HepG2 (cell line): Measurements from ENCODE around the gene LRRN4. TPM values are rescaled to one million over a fixed set of nuclear protein-coding genes. Genes with fewer than 3 reads are reported as not detected.

Source experiments
- ATAC-seq: fragments of 200-7000 bp; cut with Tn5 transposase; 3 replicates; pipeline ENCODE4 v1.9.1; 2020; ENCODE audit warnings: mild to moderate bottlenecking, moderate library complexity
- BruUV-seq: library from RNA; stranded (reverse); fragments of 400-500 nt; replicated peaks from 2 replicates; lab custom pipeline; 2021; lab: Mats Ljungman, UMichigan
- CTCF ChIA-PET: fragments of 300-600 bp; formaldehyde crosslinking; extraction: SDS; loops from one replicate; lab custom pipeline; 2021; ENCODE audit warnings: low total read pairs, inconsistent platforms, low intra/inter-chr PET ratio; lab: Yijun Ruan, JAX
- POLR2A ChIA-PET: fragments of 350-600 bp; sonication (Branson Sonifier 250); formaldehyde crosslinking; loops from one replicate; lab custom pipeline; 2020; ENCODE audit warnings: antibody characterized with exemption, inconsistent platforms; lab: Yijun Ruan, JAX
- DNase-seq: peaks from one replicate; pipeline ENCODE4 v3.0.0-alpha.2; 2015; ENCODE audit warnings: low spot score
- FAIRE-seq: peaks from 3 replicates; lab custom pipeline; 2011; peaks lifted over from hg19 to GRCh38; lab: Jason Lieb, UNC
- H2AFZ ChIP-seq: one replicate; pipeline ENCODE4 v1.6.1; 2011; ENCODE audit warnings: low read length, inconsistent platforms
- H3K27ac ChIP-seq: fragments of 300-600 bp; 3 replicates; pipeline ENCODE4 v1.8.0; 2011; ENCODE audit warnings: mixed run types, mild to moderate bottlenecking, mixed read lengths, low read length, inconsistent platforms; ENCODE audit not compliant: insufficient read depth; ENCODE audit errors: extremely low read length
- H3K27me3 ChIP-seq, 2 experiments: fragments of 200-600 bp in 1 of 2; 2 replicates in 1 of 2; 3 replicates in 1 of 2; pipeline versions ENCODE4 v1.6.0 to v1.8.0; 2011; ENCODE audit warnings: low read length in 2 of 2, mild to moderate bottlenecking in 2 of 2, moderate library complexity in 2 of 2, inconsistent platforms in 1 of 2; ENCODE audit not compliant: insufficient read depth in 2 of 2, control insufficient read depth in 1 of 2
- H3K36me3 ChIP-seq, 2 experiments: fragments of 200-600 bp in 1 of 2; replicated peaks in 1 of 2; 2 replicates in 1 of 2; 3 replicates in 1 of 2; pipeline versions ENCODE4 v1.5.1 to v1.8.0; 2011; ENCODE audit warnings: low read length in 2 of 2, inconsistent platforms in 1 of 2; ENCODE audit not compliant: insufficient read depth in 2 of 2, control insufficient read depth in 1 of 2
- H3K4me1 ChIP-seq: 2 replicates; pipeline ENCODE4 v1.5.1; 2012; ENCODE audit warnings: low read length, inconsistent platforms; ENCODE audit not compliant: insufficient read depth
- H3K4me2 ChIP-seq: 2 replicates; pipeline ENCODE4 v1.6.0; 2011; ENCODE audit warnings: low read depth, low read length, inconsistent platforms
- H3K4me3 ChIP-seq, 3 experiments: fragments of 200-600 bp in 1 of 3; sonication (generic), shearing (Covaris generic) in 1 of 3; replicated peaks in 1 of 3; 2 replicates each; pipeline ENCODE4 v1.5.1; 2011 to 2016; ENCODE audit warnings: low read length in 3 of 3, inconsistent platforms in 2 of 3, low read depth in 2 of 3, mild to moderate bottlenecking in 2 of 3, control low read depth in 1 of 3, mixed read lengths in 1 of 3; ENCODE audit not compliant: insufficient read depth in 1 of 3
- H3K79me2 ChIP-seq: one replicate; pipeline ENCODE4 v1.6.1; 2011; ENCODE audit warnings: low read length, inconsistent platforms; ENCODE audit not compliant: insufficient read depth
- H3K9ac ChIP-seq: 2 replicates; pipeline ENCODE4 v1.6.0; 2011; ENCODE audit warnings: mild to moderate bottlenecking, low read depth, low read length, inconsistent platforms; ENCODE audit not compliant: insufficient read depth
- H3K9me3 ChIP-seq: 2 replicates; pipeline ENCODE4 v1.5.1; 2012; ENCODE audit warnings: mild to moderate bottlenecking, low read length
- H4K20me1 ChIP-seq: 2 replicates; pipeline ENCODE4 v1.6.0; 2011; ENCODE audit warnings: inconsistent platforms, mild to moderate bottlenecking, low read length, moderate library complexity; ENCODE audit not compliant: insufficient read depth
- ARID2 ChIP-seq: sonication (generic); formaldehyde crosslinking; IDR thresholded peaks from 2 replicates; pipeline ENCODE4 v1.8.1; 2022; ENCODE audit warnings: mild to moderate bottlenecking, missing genetic modification reagents, borderline replicate concordance
- CBX1 ChIP-seq: IDR thresholded peaks from one replicate; pipeline ENCODE4 v1.6.1; 2016; ENCODE audit warnings: antibody characterized with exemption, low read depth
- FOSL2 ChIP-seq: sonication (generic); formaldehyde crosslinking; IDR thresholded peaks from 2 replicates; pipeline ENCODE4 v1.4.0; 2020; ENCODE audit warnings: missing genetic modification reagents
- MTA3 ChIP-seq: sonication (generic); formaldehyde crosslinking; IDR thresholded peaks from 2 replicates; pipeline ENCODE4 v1.4.0; 2020; ENCODE audit warnings: missing genetic modification reagents
- RCOR2 ChIP-seq: IDR thresholded peaks from 2 replicates; pipeline ENCODE4 v1.6.1; 2016; ENCODE audit warnings: missing biosample characterization, missing genetic modification reagents
- SSRP1 ChIP-seq: IDR thresholded peaks from 2 replicates; pipeline ENCODE4 v1.6.1; 2016; ENCODE audit warnings: control low read depth
- TOPORS ChIP-seq: sonication (generic); formaldehyde crosslinking; IDR thresholded peaks from 2 replicates; pipeline ENCODE4 v1.8.0; 2023; ENCODE audit warnings: mild to moderate bottlenecking, missing genetic modification reagents
- ZNF740 ChIP-seq: sonication (generic); formaldehyde crosslinking; IDR thresholded peaks from 2 replicates; pipeline ENCODE4 v1.4.0; 2020; ENCODE audit warnings: missing genetic modification reagents
- ZNF75D ChIP-seq: sonication (generic); formaldehyde crosslinking; IDR thresholded peaks from 2 replicates; pipeline ENCODE4 v1.8.1; 2023; ENCODE audit warnings: missing genetic modification reagents, mild to moderate bottlenecking, borderline replicate concordance
- WGBS: methylation state at CpG from one replicate; pipeline ENCODE4 v1.1.6; 2017; ENCODE audit warnings: low lambda C conversion rate; 5-methylcytosine and 5-hydroxymethylcytosine counted together
- in situ Hi-C: cut with HindIII; loops from 2 replicates; pipeline ENCODE4 v1.10.0; 2017; ENCODE audit warnings: low pct_unique_long_range_greater_than_20kb; ENCODE audit not compliant: extremely low pct_ligation_motif_present
- intact Hi-C: fragments of 100-400 bp; cut with micrococcal nuclease; formaldehyde crosslinking; loops from one replicate; pipeline ENCODE4 v1.10.0; 2022; ENCODE audit not compliant: unreplicated experiment
- polyA plus RNA-seq, 8 experiments: library from polyadenylated mRNA; depleted of rRNA in 3 of 8; stranded (reverse) in 7 of 8; unstranded in 1 of 8; fragments of >200 nt; fragmentation: Illumina TruSeq in 4 of 8; extraction: Trizol in 4 of 8; gene quantifications; 2 replicates each; pipeline versions ENCODE4 v1.2.1 to v1.2.3, GENCODE V29; 2011 to 2016; ENCODE audit warnings: low read depth in 4 of 8, missing spikeins in 1 of 8, mixed read lengths in 1 of 8; ENCODE audit not compliant: insufficient read depth in 1 of 8
- total RNA-seq, 5 experiments: library from RNA; depleted of rRNA; stranded (reverse); fragments of >200 nt; fragmentation: Illumina TruSeq; extraction: Trizol; gene quantifications; 2 replicates each; pipeline ENCODE4 v1.2.3, GENCODE V29; 2016; ENCODE audit warnings: low read depth in 1 of 5
- TF ChIP-seq, protein P1 (sequence below): IDR thresholded peaks from 2 replicates; pipeline ENCODE4 v1.6.1; 2016; ENCODE audit warnings: low read depth, missing genetic modification reagents, missing compliant biosample characterization

LRRN4 gene
- total and polyA plus RNA-seq, 2 of the 13 experiments (the other 11 are each of a cell fraction or from before 2014, with no cell fraction given) = 0.15 to 0.20 TPM

DNA sequence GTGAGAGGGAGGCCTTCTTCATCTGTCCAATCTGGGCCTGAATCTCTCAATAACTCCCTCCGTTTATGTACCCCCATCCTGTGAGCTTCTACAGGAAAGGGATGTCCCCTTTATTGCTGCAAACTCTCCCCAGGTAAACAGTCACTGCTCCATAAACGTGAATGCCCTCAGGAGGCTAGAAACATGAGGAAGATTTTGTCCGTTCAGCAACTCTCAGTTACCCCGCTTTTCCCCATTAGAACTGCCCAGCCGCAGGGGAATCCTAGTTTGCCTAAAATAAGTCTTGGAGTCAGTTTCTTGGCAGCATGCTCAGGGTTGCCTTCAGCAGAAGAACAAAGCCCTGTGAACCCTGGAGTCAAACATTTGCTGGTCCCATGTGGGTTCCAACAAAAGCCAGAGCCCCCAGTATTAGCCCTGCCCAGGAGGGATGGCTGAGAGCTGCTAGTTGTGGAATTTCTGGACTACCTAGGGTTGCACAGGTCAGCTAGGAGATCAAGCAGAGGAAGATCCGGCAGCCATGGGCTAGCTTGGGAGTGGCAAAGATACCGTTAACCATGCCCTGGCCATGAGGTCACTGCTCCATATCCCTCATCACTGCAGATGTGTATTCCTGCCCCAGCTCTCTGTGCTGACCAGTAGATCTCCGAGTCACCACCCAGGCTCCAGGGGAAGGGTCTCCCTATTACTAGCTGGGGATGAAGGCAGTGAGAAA lies 640 bp downstream of the LRRN4 start (continued):
- no peak for TF ChIP-seq TOPORS (CRISPR knock-in tag)

DNA sequence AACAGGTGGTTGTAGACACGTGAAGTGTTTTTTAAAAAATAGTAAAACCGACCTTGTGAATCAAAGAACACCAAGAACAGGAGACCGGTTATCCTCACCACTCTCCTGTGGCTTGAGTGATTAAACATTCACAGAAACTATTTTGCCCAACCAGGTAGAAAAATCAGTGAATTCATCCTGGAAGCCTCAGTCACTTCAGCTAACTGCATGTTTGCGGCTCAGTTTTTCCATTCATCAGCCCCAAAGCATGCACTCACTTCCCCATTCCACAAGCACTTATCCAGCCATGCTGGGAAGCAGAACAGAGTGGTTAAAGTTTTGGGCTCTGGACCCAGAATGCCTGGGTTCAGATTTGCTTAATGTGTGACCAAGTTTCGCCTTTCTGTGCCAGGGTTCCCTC lies 2.4 kb downstream of the LRRN4 start:
- Histone ChIP-seq H4K20me1 (no peaks in the 10 kb centered on the region), H3K27ac (no peak overlapping the region), H3K9ac (no peak overlapping the region)
- CTCF ChIA-PET = no interaction called here
- intact Hi-C loops = no loop called here
- TF ChIP-seq FOSL2 (no peak), CBX1 (no peak), SSRP1 (no peak), ZNF75D (CRISPR knock-in tag) (no peak), MTA3 (CRISPR knock-in tag) (no peak), RCOR2 (no peak), ZNF740 (CRISPR knock-in tag) (no peak), ARID2 (CRISPR knock-in tag) (no peak)
- TF ChIP-seq, protein P1, sequence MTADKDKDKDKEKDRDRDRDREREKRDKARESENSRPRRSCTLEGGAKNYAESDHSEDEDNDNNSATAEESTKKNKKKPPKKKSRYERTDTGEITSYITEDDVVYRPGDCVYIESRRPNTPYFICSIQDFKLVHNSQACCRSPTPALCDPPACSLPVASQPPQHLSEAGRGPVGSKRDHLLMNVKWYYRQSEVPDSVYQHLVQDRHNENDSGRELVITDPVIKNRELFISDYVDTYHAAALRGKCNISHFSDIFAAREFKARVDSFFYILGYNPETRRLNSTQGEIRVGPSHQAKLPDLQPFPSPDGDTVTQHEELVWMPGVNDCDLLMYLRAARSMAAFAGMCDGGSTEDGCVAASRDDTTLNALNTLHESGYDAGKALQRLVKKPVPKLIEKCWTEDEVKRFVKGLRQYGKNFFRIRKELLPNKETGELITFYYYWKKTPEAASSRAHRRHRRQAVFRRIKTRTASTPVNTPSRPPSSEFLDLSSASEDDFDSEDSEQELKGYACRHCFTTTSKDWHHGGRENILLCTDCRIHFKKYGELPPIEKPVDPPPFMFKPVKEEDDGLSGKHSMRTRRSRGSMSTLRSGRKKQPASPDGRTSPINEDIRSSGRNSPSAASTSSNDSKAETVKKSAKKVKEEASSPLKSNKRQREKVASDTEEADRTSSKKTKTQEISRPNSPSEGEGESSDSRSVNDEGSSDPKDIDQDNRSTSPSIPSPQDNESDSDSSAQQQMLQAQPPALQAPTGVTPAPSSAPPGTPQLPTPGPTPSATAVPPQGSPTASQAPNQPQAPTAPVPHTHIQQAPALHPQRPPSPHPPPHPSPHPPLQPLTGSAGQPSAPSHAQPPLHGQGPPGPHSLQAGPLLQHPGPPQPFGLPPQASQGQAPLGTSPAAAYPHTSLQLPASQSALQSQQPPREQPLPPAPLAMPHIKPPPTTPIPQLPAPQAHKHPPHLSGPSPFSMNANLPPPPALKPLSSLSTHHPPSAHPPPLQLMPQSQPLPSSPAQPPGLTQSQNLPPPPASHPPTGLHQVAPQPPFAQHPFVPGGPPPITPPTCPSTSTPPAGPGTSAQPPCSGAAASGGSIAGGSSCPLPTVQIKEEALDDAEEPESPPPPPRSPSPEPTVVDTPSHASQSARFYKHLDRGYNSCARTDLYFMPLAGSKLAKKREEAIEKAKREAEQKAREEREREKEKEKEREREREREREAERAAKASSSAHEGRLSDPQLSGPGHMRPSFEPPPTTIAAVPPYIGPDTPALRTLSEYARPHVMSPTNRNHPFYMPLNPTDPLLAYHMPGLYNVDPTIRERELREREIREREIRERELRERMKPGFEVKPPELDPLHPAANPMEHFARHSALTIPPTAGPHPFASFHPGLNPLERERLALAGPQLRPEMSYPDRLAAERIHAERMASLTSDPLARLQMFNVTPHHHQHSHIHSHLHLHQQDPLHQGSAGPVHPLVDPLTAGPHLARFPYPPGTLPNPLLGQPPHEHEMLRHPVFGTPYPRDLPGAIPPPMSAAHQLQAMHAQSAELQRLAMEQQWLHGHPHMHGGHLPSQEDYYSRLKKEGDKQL (CRISPR knock-in tag) = no peak
- TF ChIP-seq, all 625 proteins: peak for 0
- ATAC-seq (no peak), FAIRE-seq (no peak), DNase-seq (peak; percentile 33)
- H3K4me2 ChIP-seq = peak overlapping the region; percentile 94
- peak overlapping the region in 1 of 3 experiments; percentile 47; a peak in 1 of 6 replicates for H3K4me3 ChIP-seq
- no peaks in the 10 kb centered on the region for H3K36me3 ChIP-seq
- H3K9me3 ChIP-seq = no peaks in the 10 kb centered on the region
- H3K27me3 ChIP-seq = peaks cover 1 to 8% of the 10 kb centered on the region in 2 experiments; a peak in 1 of 5 replicates
- H3K79me2 ChIP-seq = no peaks in the 10 kb centered on the region
- POLR2A ChIA-PET = no interaction called here
- WGBS = 46% methylated on average over 5 of the region's 5 CpGs
- H3K4me1 ChIP-seq = peaks cover 43% of the 10 kb centered on the region
- H2AFZ ChIP-seq = no peak overlapping the region
- no TSS peak for BruUV-seq
- in situ Hi-C loops = no loop called here
